Amygdala (tissue), 56 donors: ENCODE results near the gene RSPH1.
"Not testable (repeated sequence)": the region's sequence is repeated elsewhere in the genome, so short reads cannot be mapped to it uniquely, and the experiment has no call there.

Experiments
- DNase-seq, 56 donors: peaks; one replicate each; lab custom pipeline; 2025; lab: John Stamatoyannopoulos, UW

RSPH1 gene

DNA sequence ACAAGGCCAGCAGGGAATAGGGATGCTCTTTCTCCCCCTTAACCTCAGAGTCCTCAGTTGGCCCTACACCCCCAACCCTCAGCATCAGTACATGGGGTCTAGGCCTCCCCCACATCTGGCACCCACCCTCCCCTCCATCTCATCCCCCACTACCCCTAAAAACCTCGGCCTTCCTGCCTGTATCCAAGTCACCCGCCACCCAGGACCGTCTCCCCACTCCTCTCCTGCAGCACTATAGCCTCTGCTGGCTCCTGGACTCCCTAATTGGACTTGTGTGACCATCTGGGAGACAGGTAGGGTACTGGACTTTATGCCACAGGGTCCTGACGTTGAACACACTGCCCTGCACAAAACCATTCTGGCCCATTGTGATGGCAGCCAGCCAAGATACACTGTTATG lies 6.0 kb downstream of the RSPH1 start:
- DNase-seq: no peak

DNA sequence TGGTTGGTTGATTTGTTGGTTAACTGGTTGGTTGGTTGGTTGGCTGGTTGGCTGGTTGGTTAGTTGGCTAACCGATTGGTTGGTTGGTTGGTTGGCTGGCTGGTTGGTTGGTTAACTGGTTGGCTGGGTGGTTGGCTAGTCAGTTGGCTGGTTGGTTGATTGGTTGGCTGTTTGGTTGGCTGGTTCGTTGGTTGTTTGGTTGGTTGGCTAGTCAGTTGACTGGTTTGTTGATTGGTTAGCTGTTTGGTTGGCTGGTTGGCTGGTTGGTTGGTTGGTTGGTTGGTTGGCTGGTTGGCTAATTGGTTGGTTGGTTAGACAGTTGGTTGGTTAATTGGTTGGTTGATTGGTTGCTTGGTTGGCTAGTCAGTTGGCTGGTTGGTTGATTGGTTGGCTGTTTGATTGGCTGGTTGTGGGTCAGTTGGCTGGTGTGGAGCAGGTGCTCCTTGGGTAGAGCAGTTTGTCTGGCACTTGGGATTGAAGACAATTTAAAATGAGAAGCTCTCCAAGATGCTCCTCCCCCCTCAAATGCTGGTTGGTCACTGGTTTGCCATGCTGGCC lies 6.9 kb downstream of the RSPH1 start:
- DNase-seq: no peak

DNA sequence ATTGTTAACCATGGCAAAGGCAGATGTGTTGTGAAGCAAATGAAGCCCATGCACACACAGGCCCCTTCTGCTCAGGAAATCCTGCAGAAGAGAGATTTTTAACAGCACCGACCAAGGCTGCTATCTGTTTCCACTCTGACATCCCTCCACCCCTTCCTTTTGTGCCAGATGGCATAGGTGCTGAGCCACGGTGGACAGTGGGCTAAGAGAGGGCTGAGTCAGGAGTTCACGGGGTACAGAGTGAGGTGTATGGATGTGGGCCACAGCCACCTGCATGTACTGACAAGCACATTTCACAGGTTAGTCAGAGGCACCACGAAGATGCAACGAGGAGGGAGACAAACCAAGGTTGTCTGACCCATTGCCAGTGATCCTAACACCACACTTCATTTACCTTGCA lies 9.5 kb downstream of the RSPH1 start:
- no peak for DNase-seq

DNA sequence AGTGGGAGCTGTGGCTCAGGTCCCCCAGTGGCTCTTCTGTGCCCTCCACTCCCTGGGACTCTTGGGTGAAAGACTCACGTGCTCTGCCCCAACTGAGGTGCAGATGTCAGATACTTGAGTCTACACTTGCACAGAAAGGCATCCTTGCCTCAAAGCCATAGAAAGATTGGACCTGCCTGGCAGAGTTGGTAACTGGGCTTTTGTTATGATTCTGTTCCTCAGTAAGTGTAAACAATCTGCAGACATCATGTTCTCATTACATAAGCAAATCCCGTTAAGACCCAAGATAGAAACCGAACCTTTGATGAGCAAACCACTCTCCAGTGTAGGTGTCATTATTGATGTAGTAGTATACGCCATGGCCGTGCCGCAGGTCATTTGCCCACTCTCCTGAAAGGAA lies 10.0 kb downstream of the RSPH1 start:
- no peak for DNase-seq

DNA sequence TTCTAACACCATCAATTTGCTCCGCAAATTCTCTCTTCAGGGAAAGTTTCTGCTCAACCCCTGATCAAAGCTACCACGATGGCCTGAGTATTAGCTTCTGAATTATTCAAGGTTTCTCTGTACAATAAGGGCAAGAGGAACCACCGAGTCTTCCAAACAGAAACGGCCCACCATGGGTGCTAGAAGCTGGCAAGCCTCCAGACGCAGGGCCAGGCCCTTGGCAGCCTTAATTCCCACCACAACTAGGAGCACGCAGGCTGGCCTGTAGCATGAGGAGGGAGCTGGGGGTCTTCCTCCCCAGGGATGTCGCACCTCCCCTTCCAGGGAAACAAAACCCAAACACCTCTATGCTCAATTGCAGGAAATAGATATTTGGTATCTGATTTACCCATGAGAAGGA lies 11.1 kb downstream of the RSPH1 start:
- DNase-seq: no peak

DNA sequence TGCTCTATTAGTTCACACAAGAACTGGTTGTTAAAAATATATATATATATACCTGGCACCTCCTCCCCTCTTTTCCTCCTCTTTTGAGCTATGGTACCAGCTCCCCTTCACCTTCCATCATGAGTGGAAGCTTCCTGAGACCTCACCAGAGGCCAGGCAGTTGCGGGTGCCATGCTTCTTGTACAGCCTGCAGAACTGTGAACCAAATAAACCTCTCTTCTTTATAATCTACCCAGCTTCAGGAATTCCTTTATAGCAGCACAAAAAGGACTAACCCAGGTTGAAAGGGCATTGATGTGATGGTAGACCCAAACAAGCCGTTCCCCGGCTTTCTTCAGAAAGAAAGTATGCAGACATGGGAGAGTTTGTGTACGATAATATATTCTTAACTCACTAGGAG lies 14.9 kb downstream of the RSPH1 start:
- DNase-seq: no peak

DNA sequence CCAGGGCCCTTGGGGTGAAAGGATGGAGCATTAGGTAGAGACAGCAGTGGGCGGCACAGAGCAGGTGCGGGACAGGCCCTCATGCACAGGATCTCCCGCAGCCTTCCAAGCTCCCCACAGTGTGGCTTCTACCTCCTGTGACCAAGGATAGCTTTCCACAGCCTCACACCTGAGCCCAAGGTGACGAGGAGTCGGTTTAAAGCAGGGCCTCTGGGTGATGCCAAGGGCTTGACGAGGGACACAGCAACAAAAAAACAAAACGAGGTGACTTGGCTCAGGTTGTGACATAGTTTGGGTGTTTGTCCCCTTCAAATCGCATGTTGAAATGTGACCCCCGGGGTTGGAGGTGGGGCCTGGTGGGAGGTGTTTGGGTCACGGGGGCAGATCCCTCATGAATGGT lies 15.3 kb downstream of the RSPH1 start:
- no peak for DNase-seq

DNA sequence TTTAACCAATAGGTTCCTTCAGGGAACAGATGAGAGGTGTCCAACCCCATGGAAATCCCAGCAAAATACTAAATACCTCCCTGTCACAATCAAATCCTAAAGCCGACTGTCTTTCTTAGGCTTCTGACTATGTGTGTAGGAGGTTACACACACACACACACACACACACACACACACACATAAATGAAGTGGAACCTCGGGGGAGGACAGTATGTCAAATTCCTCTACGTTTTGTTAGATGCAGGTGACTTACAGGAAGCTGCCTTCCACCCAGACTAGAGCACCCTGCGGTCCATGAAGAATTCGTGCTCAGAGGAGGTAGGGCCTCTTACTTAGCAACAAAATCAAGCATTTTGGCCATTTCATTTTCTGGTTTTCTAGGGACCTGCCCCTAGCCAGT lies 16.4 kb downstream of the RSPH1 start:
- DNase-seq: no peak

DNA sequence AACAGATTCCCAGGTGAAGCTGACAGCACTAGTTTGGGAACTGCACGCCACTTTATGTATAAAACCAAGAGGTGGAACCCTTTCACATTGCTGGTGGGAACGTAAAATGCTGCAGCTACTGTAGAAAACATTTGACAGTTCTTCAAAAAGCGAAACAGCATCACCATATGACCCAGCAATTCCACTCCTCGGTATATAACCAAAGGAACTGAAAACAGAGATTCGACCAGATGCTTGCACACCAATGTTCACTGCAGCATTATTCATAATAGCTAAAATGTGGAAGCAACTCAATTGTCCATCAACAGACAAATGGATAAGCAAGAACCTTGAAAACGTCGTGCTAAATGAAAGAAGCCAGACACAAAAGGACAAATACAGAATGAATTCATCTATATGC lies 17.5 kb downstream of the RSPH1 start:
- DNase-seq: no peak

DNA sequence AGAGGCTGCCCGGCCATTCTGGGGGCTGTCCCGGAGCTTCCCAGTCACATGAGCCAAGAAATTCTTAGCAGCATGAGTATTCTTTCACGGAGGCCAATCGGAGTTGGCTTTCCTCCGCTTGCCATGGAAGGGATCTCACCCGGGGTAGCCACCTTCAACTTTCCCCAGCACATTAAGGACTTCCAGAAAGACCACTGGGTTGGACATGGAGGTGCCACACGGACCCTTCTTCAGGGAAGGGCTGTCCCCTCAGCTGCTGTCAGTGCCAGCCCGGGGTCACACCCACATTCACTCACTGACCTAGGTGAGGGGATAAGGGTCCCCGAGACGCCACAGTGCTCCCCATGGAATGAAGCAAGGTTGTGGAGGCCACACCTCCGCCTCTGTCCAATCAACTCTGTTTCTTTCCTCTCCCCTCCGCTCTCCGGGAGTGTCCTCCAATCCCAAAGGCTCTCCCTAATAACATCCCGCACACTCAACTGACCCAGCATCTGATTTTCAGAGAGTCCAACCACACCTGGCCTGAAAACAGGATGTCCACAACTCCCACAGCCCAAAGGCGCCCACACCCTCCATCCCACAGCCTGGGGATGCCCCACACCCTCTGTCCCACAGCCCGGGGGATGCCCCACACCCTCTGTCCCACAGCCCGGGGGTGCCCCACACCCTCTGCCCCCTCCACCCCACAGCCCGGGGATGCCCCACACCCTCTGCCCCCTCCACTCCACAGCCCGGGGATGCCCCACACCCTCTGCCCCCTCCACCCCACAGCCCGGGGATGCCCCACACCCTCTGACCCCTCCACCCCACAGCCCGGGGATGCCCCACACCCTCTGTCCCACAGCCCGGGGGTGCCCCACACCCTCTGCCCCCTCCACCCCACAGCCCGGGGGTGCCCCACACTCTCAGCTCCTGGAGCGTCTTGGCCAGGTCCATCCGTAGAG lies 19.4 kb downstream of the RSPH1 start:
- no peak for DNase-seq

DNA sequence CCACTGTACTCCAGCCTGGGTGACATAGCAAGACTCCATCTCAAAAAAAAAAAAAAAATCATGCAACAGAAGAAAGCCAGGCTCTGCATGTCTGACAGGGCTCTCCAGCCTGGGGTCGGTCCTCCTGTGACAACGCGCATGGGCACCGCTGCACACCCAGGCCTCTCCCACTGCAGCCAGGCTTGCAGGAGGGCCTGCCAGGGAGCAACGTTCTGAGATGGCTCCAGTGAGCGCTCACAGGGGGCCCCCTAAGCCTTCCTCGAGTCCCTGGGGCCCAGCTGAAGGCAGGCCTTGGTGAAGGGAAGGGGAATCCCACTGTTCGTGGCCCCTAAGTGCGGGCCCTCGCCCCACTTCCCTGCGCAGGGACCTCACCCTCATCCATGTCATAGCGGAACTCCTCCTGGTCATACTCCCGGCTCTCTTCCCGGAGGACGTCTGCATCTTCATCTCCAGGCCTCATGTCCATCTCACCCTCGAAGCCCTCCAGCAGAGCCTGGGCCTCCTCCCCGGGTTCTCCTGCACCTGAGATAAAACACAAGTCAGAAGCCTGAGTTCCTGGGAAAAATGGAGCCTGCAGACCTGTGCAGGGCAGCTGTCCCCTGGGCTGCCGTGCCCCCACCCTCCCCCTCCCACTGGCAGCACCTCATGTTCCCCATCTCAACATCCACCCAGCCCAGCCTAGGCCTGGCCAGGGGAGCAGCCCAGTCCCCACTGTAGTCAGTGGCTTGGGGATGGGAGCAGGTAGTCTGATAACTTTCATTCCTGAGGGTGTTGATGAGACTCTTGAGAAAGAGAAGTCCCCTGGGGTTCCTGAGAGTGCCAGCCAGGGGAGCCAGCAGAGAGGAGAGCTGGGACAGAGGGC lies 20.3 kb downstream of the RSPH1 start:
- no peak for DNase-seq

DNA sequence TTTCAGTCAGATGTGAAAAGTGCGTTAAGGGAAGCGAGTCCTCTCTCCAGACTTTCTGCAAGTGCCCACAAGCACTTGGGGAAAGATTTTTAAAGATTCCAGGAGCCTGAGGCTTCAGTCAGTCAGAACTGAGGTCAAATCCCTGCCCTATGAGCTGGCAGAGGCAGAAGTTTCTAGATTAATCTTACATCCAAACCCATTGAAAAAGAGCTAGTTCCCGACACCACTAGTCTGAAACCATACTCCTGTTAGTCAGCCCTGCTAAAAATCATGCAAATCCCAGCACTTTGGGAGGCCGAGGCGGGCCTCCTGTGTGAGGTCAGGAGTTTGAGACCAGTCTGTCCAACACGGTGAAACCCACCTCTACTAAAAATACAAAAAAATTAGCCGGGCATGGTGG lies 21.0 kb downstream of the RSPH1 start:
- DNase-seq: no peak

DNA sequence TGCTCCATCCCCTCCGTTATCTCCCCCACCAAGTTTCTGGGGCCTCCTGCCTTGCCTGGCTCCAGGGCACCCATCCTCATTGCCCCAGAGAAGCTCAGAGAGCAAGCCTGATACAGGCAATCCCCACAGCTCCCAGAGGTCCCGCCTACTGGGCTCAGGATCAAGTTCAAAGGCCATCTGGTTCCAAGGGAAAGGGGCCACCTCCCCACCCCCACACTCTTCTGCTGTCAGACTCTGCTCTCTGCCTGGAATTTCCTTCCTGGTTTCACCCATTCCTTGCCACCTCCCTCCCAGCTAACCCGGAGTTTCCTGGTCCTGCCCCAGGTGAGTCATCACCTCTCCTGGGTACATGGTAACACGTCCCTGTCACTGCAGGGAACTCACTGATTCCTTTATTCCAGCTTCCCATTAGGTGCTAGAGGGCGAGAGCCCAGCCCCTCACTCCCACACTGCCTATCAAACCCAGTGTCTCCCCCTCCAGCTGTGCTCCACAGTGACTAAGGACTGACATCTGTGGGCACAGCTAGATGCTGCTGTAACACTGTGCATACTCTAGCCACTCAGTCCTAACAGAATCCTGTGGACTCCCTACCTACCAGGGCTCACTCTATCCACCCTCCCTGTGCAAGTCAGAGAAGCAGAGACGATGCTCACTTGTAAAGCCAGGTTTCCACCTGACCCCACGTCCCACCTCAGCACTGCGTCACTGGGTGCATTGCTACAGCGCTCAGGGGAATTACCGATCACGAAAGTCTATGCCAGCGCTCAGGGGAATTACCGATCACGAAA lies 21.8 kb downstream of the RSPH1 start:
- DNase-seq: no peak

DNA sequence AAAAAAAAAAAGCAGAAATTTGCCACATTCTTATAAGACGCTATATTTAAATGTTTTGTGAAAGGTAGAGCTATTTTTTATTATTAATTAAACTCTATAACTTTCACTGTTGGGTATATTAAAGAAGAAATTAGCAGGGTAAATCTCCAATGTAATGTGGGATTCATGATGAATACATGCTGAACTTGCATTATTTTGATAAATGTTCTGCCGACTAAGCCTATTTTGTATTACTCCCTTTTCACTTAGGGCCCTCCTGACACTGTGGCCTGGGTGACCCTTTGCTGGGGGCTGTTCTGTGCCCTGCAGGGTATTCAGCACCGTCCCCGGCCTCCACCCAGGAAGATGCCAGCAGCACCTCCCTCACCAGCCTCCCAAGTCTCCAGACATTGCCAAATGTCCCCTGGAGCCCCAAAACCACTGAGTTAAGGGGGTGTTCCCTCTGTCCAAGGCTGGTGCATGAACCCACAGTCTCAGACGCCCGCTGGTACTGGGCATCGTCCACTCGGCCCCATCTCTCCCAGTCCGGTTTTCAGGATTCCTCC lies 22.5 kb downstream of the RSPH1 start:
- DNase-seq: no peak

DNA sequence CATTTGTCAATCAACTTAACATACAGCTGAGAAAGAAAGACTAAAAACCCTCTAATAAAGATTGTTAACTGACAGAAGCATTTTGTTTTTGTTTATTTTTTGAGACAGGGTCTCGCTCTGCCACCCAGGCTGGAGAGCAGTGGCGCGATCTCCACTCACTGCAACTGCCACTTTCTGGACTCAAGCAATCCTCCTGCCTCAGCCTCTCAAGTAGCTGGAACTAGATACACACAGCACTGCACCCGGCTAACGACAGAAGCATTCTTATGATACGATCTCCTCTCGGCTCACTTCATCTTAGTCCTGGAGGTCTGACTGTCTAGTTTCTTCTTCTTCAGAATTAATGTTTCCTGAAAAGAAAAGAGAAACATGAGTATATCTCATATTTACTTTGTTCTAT lies 23.5 kb downstream of the RSPH1 start:
- no peak for DNase-seq

DNA sequence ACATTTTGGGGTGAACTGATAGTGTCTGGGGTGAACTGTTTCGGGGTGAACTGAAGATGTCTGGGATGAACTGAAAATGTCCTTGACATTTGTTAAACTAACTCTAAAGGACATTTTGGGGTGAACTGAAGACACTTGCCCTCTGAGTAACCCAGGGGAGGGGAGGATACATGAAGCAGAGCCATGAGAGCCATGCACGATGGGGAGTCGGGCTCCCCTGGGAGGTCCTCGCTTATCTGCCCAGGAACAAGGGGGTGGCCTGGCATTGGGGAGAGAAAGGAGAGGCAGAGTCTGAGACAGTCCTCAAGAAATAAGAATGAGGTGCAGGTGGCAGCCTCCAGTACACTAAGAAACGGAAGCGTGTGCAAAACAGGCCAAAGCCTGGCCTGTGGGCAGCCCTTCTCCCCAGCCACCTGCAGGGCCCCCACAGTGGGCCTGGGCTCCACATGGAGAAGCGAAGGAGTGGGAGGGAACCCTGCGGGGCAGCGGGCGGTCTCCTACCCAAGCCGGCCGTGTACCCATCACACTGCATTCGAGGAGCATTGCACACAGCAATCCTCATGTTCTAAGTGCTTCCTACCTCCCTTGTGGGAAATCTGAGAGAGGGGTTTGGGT lies 24.2 kb downstream of the RSPH1 start:
- no peak for DNase-seq

DNA sequence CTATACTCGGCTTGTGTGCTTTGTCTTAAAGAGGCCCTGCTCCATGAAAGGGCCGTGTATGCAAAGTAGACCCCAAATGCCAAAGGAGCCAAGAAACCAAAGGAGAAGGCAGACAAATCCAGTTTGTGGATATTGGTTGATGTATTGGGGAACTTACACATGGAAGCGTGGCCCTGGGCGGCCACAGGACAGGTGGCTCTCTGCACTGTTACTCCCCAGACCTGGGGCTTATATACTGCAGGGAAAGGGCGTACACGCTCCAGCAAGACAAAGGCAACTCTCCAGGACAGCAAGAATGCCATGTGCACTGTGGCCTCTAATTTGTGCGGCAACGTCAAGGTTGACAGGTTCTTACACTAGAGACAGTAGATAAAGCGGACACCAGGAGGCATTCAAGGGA lies 24.8 kb downstream of the RSPH1 start:
- no peak for DNase-seq

DNA sequence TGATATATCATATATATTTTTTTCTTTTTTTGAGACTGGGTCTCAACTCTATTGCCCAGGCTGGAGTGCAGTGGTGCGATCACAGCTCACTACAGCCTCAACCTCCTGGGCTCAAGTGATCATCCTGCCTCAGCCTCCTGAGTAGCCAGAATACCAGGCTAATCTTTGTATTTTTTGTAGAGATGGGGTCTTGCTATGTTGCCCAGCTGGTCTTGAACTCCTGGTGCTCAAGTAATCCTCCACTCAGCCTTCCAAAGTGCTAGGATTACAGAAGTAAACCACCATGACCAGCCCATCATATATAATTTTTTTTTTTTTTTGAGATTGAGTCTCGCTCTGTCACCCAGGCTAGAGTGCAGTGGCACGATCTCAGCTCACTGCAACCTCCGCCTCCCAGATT lies 26.3 kb downstream of the RSPH1 start:
- DNase-seq: not testable (repeated sequence)

DNA sequence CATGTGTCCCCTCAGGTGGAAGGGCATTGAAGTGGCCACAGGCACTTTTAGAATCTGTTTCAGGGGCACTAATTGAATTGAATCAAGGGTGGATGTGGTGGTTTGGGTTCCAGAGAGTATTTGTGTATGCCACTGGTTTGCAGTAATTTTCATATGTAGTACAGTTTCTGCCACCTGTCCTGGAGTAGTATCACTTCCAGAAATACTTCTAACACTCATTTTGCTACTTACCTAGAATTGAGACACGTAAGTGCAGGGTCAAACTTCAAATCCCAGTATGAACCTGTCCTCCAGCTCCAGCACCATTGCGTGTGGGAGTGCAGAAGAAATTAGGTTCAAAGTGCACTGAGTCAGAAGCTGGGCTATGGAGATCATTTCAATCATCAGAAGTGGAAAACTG lies 26.8 kb downstream of the RSPH1 start:
- DNase-seq: no peak
